DND-41 (cell line): ENCODE measurements around the gene TYW5.

Experiments used
- ATAC-seq: fragments of 200-7000 bp; cut with Tn5 transposase; 3 replicates; pipeline ENCODE4 v1.9.1; 2021; ENCODE audit warnings: low read depth; ENCODE audit not compliant: insufficient read depth
- DNase-seq: peaks from one replicate; pipeline ENCODE4 v3.0.0-alpha.2; 2020
- H2AFZ ChIP-seq: 2 replicates; pipeline ENCODE4 v1.6.0; 2012; ENCODE audit warnings: low read depth, low read length
- H3K27ac ChIP-seq: 2 replicates; pipeline ENCODE4 v1.5.1; 2012; ENCODE audit warnings: low read length, inconsistent platforms
- H3K27me3 ChIP-seq: fragments of 200-600 bp; sonication (generic); 2 replicates; pipeline ENCODE4 v1.6.0; 2012; ENCODE audit warnings: low read length, mild to moderate bottlenecking, inconsistent platforms; ENCODE audit not compliant: insufficient read depth, poor library complexity
- H3K36me3 ChIP-seq: 2 replicates; pipeline ENCODE4 v1.5.1; 2012; ENCODE audit warnings: low read length, inconsistent platforms; ENCODE audit not compliant: insufficient read depth
- H3K4me1 ChIP-seq: 2 replicates; pipeline ENCODE4 v1.5.1; 2012; ENCODE audit warnings: mild to moderate bottlenecking, low read length; ENCODE audit not compliant: insufficient read depth
- H3K4me2 ChIP-seq: 2 replicates; pipeline ENCODE4 v1.6.0; 2012; ENCODE audit warnings: mild to moderate bottlenecking, moderate library complexity, low read length, inconsistent platforms; ENCODE audit not compliant: insufficient read depth
- H3K4me3 ChIP-seq, 2 experiments: fragments of 200-600 bp in 1 of 2; shearing (Covaris generic) in 1 of 2; 2 replicates each; pipeline ENCODE4 v1.5.1; 2012 to 2016; ENCODE audit warnings: inconsistent platforms in 2 of 2, low read length in 2 of 2, mild to moderate bottlenecking in 2 of 2, low read depth in 1 of 2, moderate library complexity in 1 of 2
- H3K79me2 ChIP-seq: 2 replicates; pipeline ENCODE4 v1.6.0; 2012; ENCODE audit warnings: low read length, inconsistent platforms; ENCODE audit not compliant: insufficient read depth
- H3K9ac ChIP-seq: 2 replicates; pipeline ENCODE4 v1.6.0; 2012; ENCODE audit warnings: low read depth, mild to moderate bottlenecking, inconsistent platforms, low read length, moderate library complexity
- H3K9me3 ChIP-seq: 2 replicates; pipeline ENCODE4 v1.5.1; 2012; ENCODE audit warnings: low read length, moderate library complexity, mild to moderate bottlenecking, inconsistent platforms; ENCODE audit not compliant: insufficient read depth, severe bottlenecking
- H4K20me1 ChIP-seq: 2 replicates; pipeline ENCODE4 v1.6.0; 2012; ENCODE audit warnings: low read length; ENCODE audit not compliant: insufficient read depth
- CTCF ChIP-seq: IDR thresholded peaks from 2 replicates; pipeline ENCODE4 v1.5.1; 2012; ENCODE audit warnings: borderline replicate concordance, low read length, moderate library complexity, mild to moderate bottlenecking; ENCODE audit not compliant: poor library complexity, severe bottlenecking; ENCODE audit errors: extremely low read depth
- EZH2 ChIP-seq: IDR thresholded peaks from 3 replicates; pipeline ENCODE4 v1.6.1; 2012; ENCODE audit warnings: borderline replicate concordance, low read depth, mild to moderate bottlenecking, moderate library complexity, low read length, inconsistent platforms; ENCODE audit not compliant: severe bottlenecking

TYW5 gene

GRCh38 chr2:199999166-199999565 lies 43.9 kb upstream of the TYW5 start:
- Histone ChIP-seq H3K9ac (no peak overlapping the region), H3K79me2 (no peaks in the 10 kb centered on the region)
- no peak for ATAC-seq

GRCh38 chr2:199997296-199997695 lies 42.0 kb upstream of the TYW5 start:
- Histone ChIP-seq H3K4me3 (no peak overlapping the region), H3K36me3 (no peaks in the 10 kb centered on the region), H3K79me2 (no peaks in the 10 kb centered on the region), H3K9me3 (no peaks in the 10 kb centered on the region), H4K20me1 (no peaks in the 10 kb centered on the region), H3K9ac (no peak overlapping the region), H2AFZ (no peak overlapping the region), H3K27ac (no peak overlapping the region), H3K4me1 (no peaks in the 10 kb centered on the region), H3K4me2 (no peak overlapping the region), H3K27me3 (peaks cover 2% of the 10 kb centered on the region)
- DNase-seq = no peak
- no peak for ATAC-seq
- no peak for TF ChIP-seq EZH2
- no peak for TF ChIP-seq CTCF

More at GRCh38 chr2:199999166-199999565, 43.9 kb upstream of the TYW5 start:
- Histone ChIP-seq H3K4me3 (no peak overlapping the region), H3K4me1 (no peaks in the 10 kb centered on the region), H3K4me2 (no peak overlapping the region), H3K36me3 (no peaks in the 10 kb centered on the region), H4K20me1 (no peaks in the 10 kb centered on the region), H3K27ac (no peak overlapping the region), H2AFZ (no peak overlapping the region), H3K27me3 (peaks cover 2% of the 10 kb centered on the region), H3K9me3 (no peaks in the 10 kb centered on the region)
- TF ChIP-seq EZH2 (no peak), CTCF (no peak)
- no peak for DNase-seq

GRCh38 chr2:199994896-199995295 lies 39.6 kb upstream of the TYW5 start:
- TF ChIP-seq CTCF (no peak), EZH2 (no peak)
- DNase-seq (no peak), ATAC-seq (no peak)
- Histone ChIP-seq H3K79me2 (no peaks in the 10 kb centered on the region), H3K4me2 (no peak overlapping the region), H3K36me3 (no peaks in the 10 kb centered on the region), H4K20me1 (no peaks in the 10 kb centered on the region), H3K27me3 (no peaks in the 10 kb centered on the region), H2AFZ (no peak overlapping the region), H3K9ac (no peak overlapping the region), H3K9me3 (no peaks in the 10 kb centered on the region), H3K4me3 (no peak overlapping the region), H3K27ac (no peak overlapping the region), H3K4me1 (no peaks in the 10 kb centered on the region)

GRCh38 chr2:199994371-199994770 lies 39.1 kb upstream of the TYW5 start:
- H3K27me3 ChIP-seq = no peaks in the 10 kb centered on the region
- DNase-seq (no peak), ATAC-seq (0 out of 3 replicates have a peak, but pooled peaks have one; percentile 50)
- no peaks in the 10 kb centered on the region for H3K79me2 ChIP-seq
- no peak overlapping the region for H3K9ac ChIP-seq
- no peak overlapping the region for H3K4me2 ChIP-seq
- TF ChIP-seq CTCF (no peak), EZH2 (no peak)
- no peaks in the 10 kb centered on the region for H3K9me3 ChIP-seq
- H3K36me3 ChIP-seq = no peaks in the 10 kb centered on the region
- H3K27ac ChIP-seq = no peak overlapping the region
- H3K4me1 ChIP-seq = no peaks in the 10 kb centered on the region
- H4K20me1 ChIP-seq = no peaks in the 10 kb centered on the region
- H3K4me3 ChIP-seq = no peak overlapping the region
- no peak overlapping the region for H2AFZ ChIP-seq
